GM23338 (cell line): Measurements from ENCODE around the gene C1orf87.

ENCODE experiments used
- ETS1 ChIP-seq: IDR thresholded peaks from 2 replicates; pipeline ENCODE4 v1.6.1; 2016; ENCODE audit warnings: antibody characterized with exemption
- EZH2 ChIP-seq: fragments of 200-600 bp; sonication (generic); IDR thresholded peaks from one replicate; pipeline ENCODE4 v1.8.0; 2017; ENCODE audit warnings: antibody characterized with exemption, mild to moderate bottlenecking, low read depth; ENCODE audit not compliant: unreplicated experiment
- POLR2AphosphoS5 ChIP-seq: IDR thresholded peaks from 2 replicates; pipeline ENCODE4 v1.6.1; 2016; ENCODE audit warnings: antibody characterized with exemption, low read depth
- REST ChIP-seq: IDR thresholded peaks from one replicate; pipeline ENCODE4 v1.6.1; 2018; ENCODE audit warnings: antibody characterized with exemption; ENCODE audit not compliant: unreplicated experiment
- TF ChIP-seq, protein P1 (sequence below), 2 experiments: fragments of 200-600 bp in 1 of 2; sonication (generic) in 1 of 2; conservative IDR thresholded peaks; 2 replicates each; pipeline versions ENCODE4 v1.5.1 to v1.6.1; 2016 to 2017; ENCODE audit warnings: antibody characterized with exemption in 2 of 2, low read depth in 2 of 2, mild to moderate bottlenecking in 2 of 2, moderate library complexity in 1 of 2

DNA sequence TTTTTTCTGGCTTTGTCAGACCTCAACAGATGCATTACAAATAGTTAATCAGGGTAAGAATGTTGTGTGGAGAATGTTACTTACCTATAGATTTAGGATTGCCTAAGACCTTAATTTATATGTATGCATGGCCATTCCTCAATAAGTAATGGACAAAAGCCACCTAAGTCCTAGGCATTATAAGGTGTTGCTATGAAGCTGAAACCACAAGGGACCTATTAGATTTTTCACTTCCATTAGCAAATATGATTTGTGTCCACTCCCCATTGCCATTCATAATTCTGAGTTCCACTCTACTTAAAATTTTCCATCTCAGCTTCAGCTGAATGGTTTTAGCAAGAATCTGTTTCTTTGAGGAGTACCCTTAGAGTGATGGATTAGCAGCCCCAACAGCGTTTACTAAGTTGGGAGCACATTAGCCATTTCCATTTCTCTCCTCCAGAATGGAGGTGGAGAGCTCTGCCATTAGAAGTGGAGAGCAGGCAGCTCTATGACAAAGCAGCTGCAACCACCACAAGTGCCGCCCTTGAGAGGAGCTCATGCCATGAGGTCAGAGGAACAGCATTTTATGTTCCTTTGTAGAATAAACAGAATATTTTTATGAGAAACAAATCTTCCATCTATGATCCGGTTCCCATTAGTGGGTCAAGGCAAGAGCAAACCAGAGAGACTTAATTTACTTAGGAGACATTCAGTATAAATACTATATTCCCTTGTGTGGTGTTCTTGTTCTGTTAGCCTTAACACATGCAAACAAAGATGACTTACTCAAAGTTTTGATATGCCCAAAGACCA, 28.9 kb upstream of the C1orf87 start:
- TF ChIP-seq EZH2 (no peak), ETS1 (no peak), POLR2AphosphoS5 (no peak), REST (no peak)
- TF ChIP-seq, protein P1, sequence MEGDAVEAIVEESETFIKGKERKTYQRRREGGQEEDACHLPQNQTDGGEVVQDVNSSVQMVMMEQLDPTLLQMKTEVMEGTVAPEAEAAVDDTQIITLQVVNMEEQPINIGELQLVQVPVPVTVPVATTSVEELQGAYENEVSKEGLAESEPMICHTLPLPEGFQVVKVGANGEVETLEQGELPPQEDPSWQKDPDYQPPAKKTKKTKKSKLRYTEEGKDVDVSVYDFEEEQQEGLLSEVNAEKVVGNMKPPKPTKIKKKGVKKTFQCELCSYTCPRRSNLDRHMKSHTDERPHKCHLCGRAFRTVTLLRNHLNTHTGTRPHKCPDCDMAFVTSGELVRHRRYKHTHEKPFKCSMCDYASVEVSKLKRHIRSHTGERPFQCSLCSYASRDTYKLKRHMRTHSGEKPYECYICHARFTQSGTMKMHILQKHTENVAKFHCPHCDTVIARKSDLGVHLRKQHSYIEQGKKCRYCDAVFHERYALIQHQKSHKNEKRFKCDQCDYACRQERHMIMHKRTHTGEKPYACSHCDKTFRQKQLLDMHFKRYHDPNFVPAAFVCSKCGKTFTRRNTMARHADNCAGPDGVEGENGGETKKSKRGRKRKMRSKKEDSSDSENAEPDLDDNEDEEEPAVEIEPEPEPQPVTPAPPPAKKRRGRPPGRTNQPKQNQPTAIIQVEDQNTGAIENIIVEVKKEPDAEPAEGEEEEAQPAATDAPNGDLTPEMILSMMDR (conservative IDR thresholded peaks at IDR 0.05; ENCODE audit: low read depth in 2 of 2): no peak
